ENCODE data around the gene PITX1. TPM values are rescaled to one million over a fixed set of nuclear protein-coding genes. Genes with fewer than 3 reads are reported as not detected.
A peak's percentile ranks its signal among the peaks of the same experiment; 100 is the strongest.

Gene PITX1
- total and polyA plus RNA-seq, 2 of the 13 experiments (the other 11 are each of a cell fraction or from before 2014, with no cell fraction given) = 11.7 to 20.2 TPM

GRCh38 chr5:135034236-135034962 is 371 bp upstream of the PITX1 start (continued):
- TF ChIP-seq, protein P1, sequence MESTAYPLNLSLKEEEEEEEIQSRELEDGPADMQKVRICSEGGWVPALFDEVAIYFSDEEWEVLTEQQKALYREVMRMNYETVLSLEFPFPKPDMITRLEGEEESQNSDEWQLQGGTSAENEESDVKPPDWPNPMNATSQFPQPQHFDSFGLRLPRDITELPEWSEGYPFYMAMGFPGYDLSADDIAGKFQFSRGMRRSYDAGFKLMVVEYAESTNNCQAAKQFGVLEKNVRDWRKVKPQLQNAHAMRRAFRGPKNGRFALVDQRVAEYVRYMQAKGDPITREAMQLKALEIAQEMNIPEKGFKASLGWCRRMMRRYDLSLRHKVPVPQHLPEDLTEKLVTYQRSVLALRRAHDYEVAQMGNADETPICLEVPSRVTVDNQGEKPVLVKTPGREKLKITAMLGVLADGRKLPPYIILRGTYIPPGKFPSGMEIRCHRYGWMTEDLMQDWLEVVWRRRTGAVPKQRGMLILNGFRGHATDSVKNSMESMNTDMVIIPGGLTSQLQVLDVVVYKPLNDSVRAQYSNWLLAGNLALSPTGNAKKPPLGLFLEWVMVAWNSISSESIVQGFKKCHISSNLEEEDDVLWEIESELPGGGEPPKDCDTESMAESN (CRISPR knock-in tag; conservative IDR thresholded peaks at IDR 0.05) = peak; percentile 32; the same call in 1 of the 2 replicates
- TF ChIP-seq EEA1 (CRISPR knock-in tag; IDR thresholded peaks at IDR 0.05; ENCODE audit: borderline replicate concordance) (peak; percentile 51; the same call in 1 of the 2 replicates), ZSCAN9 (CRISPR knock-in tag; IDR thresholded peaks at IDR 0.05; ENCODE audit: borderline replicate concordance) (peak; percentile 19; the same call in 1 of the 2 replicates), ETV5 (CRISPR knock-in tag; IDR thresholded peaks at IDR 0.05; ENCODE audit: borderline replicate concordance) (peak; percentile 8; the same call in 1 of the 2 replicates), TAF1 (CRISPR knock-in tag; IDR thresholded peaks at IDR 0.05) (peak; percentile 65), ZNF75D (CRISPR knock-in tag; IDR thresholded peaks at IDR 0.05; ENCODE audit: borderline replicate concordance) (no peak), TGIF2 (CRISPR knock-in tag; IDR thresholded peaks at IDR 0.05) (no peak), ARHGAP35 (CRISPR knock-in tag; IDR thresholded peaks at IDR 0.05; ENCODE audit: borderline replicate concordance) (peak; percentile 54; the same call in 1 of the 2 replicates), HMGXB4 (CRISPR knock-in tag; IDR thresholded peaks at IDR 0.05; ENCODE audit: borderline replicate concordance in 1 of 2, low read depth in 1 of 2) (peak; percentile 36 to 52; a peak in 2 of 4 replicates), ZNF607 (CRISPR knock-in tag; IDR thresholded peaks at IDR 0.05; ENCODE audit: borderline replicate concordance) (peak; percentile 61; the same call in 1 of the 2 replicates), ZSCAN21 (CRISPR knock-in tag; IDR thresholded peaks at IDR 0.05; ENCODE audit: borderline replicate concordance) (peak; percentile 38; the same call in 1 of the 2 replicates), ZNF3 (CRISPR knock-in tag; IDR thresholded peaks at IDR 0.05) (no peak), BCL6 (CRISPR knock-in tag; IDR thresholded peaks at IDR 0.05) (peak; percentile 9; the same call in 1 of the 2 replicates), ZNF350 (CRISPR knock-in tag; IDR thresholded peaks at IDR 0.05; ENCODE audit: borderline replicate concordance, low read depth) (peak; percentile 63), ZNF687 (CRISPR knock-in tag; IDR thresholded peaks at IDR 0.05) (peak; percentile 87)
- TF ChIP-seq, protein P2, sequence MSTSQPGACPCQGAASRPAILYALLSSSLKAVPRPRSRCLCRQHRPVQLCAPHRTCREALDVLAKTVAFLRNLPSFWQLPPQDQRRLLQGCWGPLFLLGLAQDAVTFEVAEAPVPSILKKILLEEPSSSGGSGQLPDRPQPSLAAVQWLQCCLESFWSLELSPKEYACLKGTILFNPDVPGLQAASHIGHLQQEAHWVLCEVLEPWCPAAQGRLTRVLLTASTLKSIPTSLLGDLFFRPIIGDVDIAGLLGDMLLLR (CRISPR knock-in tag; IDR thresholded peaks at IDR 0.05) = no peak
- TF ChIP-seq, protein P3, sequence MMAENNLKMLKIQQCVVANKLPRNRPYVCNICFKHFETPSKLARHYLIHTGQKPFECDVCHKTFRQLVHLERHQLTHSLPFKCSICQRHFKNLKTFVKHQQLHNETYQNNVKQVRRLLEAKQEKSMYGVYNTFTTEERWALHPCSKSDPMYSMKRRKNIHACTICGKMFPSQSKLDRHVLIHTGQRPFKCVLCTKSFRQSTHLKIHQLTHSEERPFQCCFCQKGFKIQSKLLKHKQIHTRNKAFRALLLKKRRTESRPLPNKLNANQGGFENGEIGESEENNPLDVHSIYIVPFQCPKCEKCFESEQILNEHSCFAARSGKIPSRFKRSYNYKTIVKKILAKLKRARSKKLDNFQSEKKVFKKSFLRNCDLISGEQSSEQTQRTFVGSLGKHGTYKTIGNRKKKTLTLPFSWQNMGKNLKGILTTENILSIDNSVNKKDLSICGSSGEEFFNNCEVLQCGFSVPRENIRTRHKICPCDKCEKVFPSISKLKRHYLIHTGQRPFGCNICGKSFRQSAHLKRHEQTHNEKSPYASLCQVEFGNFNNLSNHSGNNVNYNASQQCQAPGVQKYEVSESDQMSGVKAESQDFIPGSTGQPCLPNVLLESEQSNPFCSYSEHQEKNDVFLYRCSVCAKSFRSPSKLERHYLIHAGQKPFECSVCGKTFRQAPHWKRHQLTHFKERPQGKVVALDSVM (CRISPR knock-in tag; IDR thresholded peaks at IDR 0.05) = peak; percentile 47; the same call in 1 of the 2 replicates
